Fibroblast of lung (primary cell): ENCODE measurements around the gene DYNLRB2.

Experiments
- CTCF ChIP-seq, 2 donors: IDR thresholded peaks in 1 of 2; conservative IDR thresholded peaks in 1 of 2; 1 replicate in 1 of 2; 2 replicates in 1 of 2; pipeline ENCODE4 v1.5.1; 2011 to 2012; ENCODE audit warnings: low read length in 2 of 2, control low read depth in 1 of 2, inconsistent platforms in 1 of 2, low read depth in 1 of 2, mild to moderate bottlenecking in 1 of 2
- EZH2 ChIP-seq: IDR thresholded peaks from 2 replicates; pipeline ENCODE4 v1.5.1; 2012; ENCODE audit warnings: low read length, control low read depth, mild to moderate bottlenecking; ENCODE audit errors: missing control alignments

GRCh38 chr16:80530479-80530878 is 10.3 kb upstream of the DYNLRB2 start:
- TF ChIP-seq CTCF (conservative IDR thresholded peaks at IDR 0.05 in 1 of 2, IDR thresholded peaks at IDR 0.05 in 1 of 2; ENCODE audit: low read depth in 1 of 2, low read length in 2 of 2) (no peak), EZH2 (no peak)
